Measurements from ENCODE around the gene COQ9. TPM values are rescaled to one million over a fixed set of nuclear protein-coding genes. Genes with fewer than 3 reads are reported as not detected.

COQ9 gene
- total and polyA plus RNA-seq, 2 experiments from 2014 or later = 26.6 to 36.3 TPM

- TF ChIP-seq REST (IDR thresholded peaks at IDR 0.05; ENCODE audit: unreplicated experiment) (no peak), STAT1 (IDR thresholded peaks at IDR 0.05; ENCODE audit: unreplicated experiment) (no peak), EZH2phosphoT487 (IDR thresholded peaks at IDR 0.05; ENCODE audit: unreplicated experiment) (no peak), CTCF (conservative IDR thresholded peaks at IDR 0.05; ENCODE audit: low read depth in 2 of 2) (no peak), POLR2AphosphoS5 (IDR thresholded peaks at IDR 0.05; ENCODE audit: low read depth) (no peak), JUNB (IDR thresholded peaks at IDR 0.05; ENCODE audit: unreplicated experiment) (no peak), CREB1 (CRISPR knock-in tag; IDR thresholded peaks at IDR 0.05; ENCODE audit: low read depth) (no peak)
These were observed 62.1 kb downstream of the COQ9 start (continued) for GRCh38 chr16:57509231-57509923.

GRCh38 chr16:57510016-57510871 is 63.0 kb downstream of the COQ9 start:
- H3K79me2 ChIP-seq (replicated peaks; ENCODE audit: insufficient read depth) = no peaks in the 10 kb centered on the region
- no peaks in the 10 kb centered on the region for H3K9me3 Mint-ChIP-seq
- peaks cover 16% of the 10 kb centered on the region; the same call in 2 of the 3 replicates for H3K4me1 Mint-ChIP-seq
- no peak overlapping the region for H3K4me3 Mint-ChIP-seq
- no peaks in the 10 kb centered on the region for H3K27me3 ChIP-seq (ENCODE audit: insufficient read depth)
- no peak overlapping the region for H3K27ac Mint-ChIP-seq
- peaks cover 12% of the 10 kb centered on the region for H3K27me3 Mint-ChIP-seq (ENCODE audit: insufficient read depth, low read depth, poor library complexity)
- no peak overlapping the region for H3K27ac ChIP-seq (ENCODE audit: low read depth)
- H2AFZ ChIP-seq = no peak overlapping the region
- no peaks in the 10 kb centered on the region for H3F3A ChIP-seq (replicated peaks; ENCODE audit: low read depth)
- H4K20me1 ChIP-seq (replicated peaks; ENCODE audit: insufficient read depth) = no peaks in the 10 kb centered on the region
- H3K9me2 ChIP-seq (ENCODE audit: insufficient read depth) = no peaks in the 10 kb centered on the region
- ATAC-seq (no peak), DNase-seq (ENCODE audit: low spot score) (no peak)
- no peaks in the 10 kb centered on the region for H3K4me1 ChIP-seq (ENCODE audit: insufficient read depth)
- no peak overlapping the region for H3K4me2 ChIP-seq
- H3K4me3 ChIP-seq = no peak overlapping the region
- H3K36me3 Mint-ChIP-seq (ENCODE audit: low read depth) = peaks cover 2% of the 10 kb centered on the region; the same call in 1 of the 3 replicates
- no peaks in the 10 kb centered on the region for H3K36me3 ChIP-seq (ENCODE audit: insufficient read depth)
- TF ChIP-seq CTCF (conservative IDR thresholded peaks at IDR 0.05; ENCODE audit: low read depth in 2 of 2) (no peak), EZH2phosphoT487 (IDR thresholded peaks at IDR 0.05; ENCODE audit: unreplicated experiment) (no peak), ZNF331 (CRISPR knock-in tag; IDR thresholded peaks at IDR 0.05; ENCODE audit: low read depth) (no peak), STAT1 (IDR thresholded peaks at IDR 0.05; ENCODE audit: unreplicated experiment) (no peak), ZNF114 (CRISPR knock-in tag; IDR thresholded peaks at IDR 0.05) (no peak), CREB1 (CRISPR knock-in tag; IDR thresholded peaks at IDR 0.05; ENCODE audit: low read depth) (no peak), EZH2 (IDR thresholded peaks at IDR 0.05; ENCODE audit: low read depth, unreplicated experiment) (no peak), POLR2AphosphoS5 (IDR thresholded peaks at IDR 0.05; ENCODE audit: low read depth) (no peak)

Data from GM23338 (cell line).